ENCODE results near the gene OLFM1.

Gene OLFM1

DNA sequence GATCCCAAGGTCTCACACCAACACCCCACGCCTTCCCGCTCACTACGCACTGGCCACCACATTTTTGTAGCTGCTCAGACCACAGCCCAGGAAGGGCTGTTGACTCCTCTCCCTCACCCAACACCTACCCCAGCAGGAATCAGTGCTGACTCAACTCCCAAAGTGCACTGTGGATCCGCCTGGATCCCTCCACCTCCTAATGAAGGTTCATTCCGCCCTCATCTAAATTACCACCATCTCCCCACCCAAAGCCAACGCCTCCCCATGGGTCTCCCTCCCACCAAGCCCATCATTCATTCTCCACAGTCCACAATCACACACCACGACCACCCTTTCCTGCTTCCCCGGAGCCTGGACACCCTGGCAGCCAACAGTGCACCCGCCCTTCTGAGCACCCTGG is 57.8 kb downstream of the OLFM1 start:
- no peak overlapping the region for H3K18ac ChIP-seq (ENCODE audit: low read depth in 1 of 2, low read length in 2 of 2)
- H2BK5ac ChIP-seq (ENCODE audit: low read depth, low read length, poor library complexity, severe bottlenecking), result no peak overlapping the region
- no peaks in the 10 kb centered on the region for H3K4me1 ChIP-seq (ENCODE audit: control insufficient read depth, insufficient read depth, low read depth, low read length)
- no peaks in the 10 kb centered on the region for H3K36me3 ChIP-seq (ENCODE audit: control insufficient read depth in 1 of 2, insufficient read depth in 2 of 2, low read depth in 1 of 2, low read length in 2 of 2)
- no peak overlapping the region for H2BK120ac ChIP-seq (ENCODE audit: low read depth, low read length)
- H3K4me3 ChIP-seq (ENCODE audit: insufficient read depth in 1 of 2, low read depth in 1 of 2, low read length in 2 of 2), result no peak overlapping the region
- no peak overlapping the region for H3K4me2 ChIP-seq (ENCODE audit: low read length, poor library complexity, severe bottlenecking)
- H3K27me3 ChIP-seq (ENCODE audit: control insufficient read depth in 1 of 2, insufficient read depth in 1 of 2, low read length in 2 of 2), result peaks cover 0 to 39% of the 10 kb centered on the region in 2 experiments
- H4K8ac ChIP-seq (ENCODE audit: low read length), result no peak overlapping the region
- DNase-seq, result no peak
- peak overlapping the region; percentile 61 for H4K91ac ChIP-seq (ENCODE audit: low read length)
- no peak overlapping the region for H3K27ac ChIP-seq (ENCODE audit: low read length, poor library complexity, severe bottlenecking)
- peaks cover 6% of the 10 kb centered on the region for H3K9me3 ChIP-seq (ENCODE audit: control insufficient read depth, low read length)
- 77% methylated on average over 9 of the region's 9 CpGs for WGBS
- no peak overlapping the region for H2AK5ac ChIP-seq (ENCODE audit: low read length, severe bottlenecking)
- H2AFZ ChIP-seq (ENCODE audit: low read depth, low read length), result no peak overlapping the region
- no peak overlapping the region for H3K9ac ChIP-seq (ENCODE audit: low read length)
- no peaks in the 10 kb centered on the region for H3K79me1 ChIP-seq (replicated peaks; ENCODE audit: low read length, poor library complexity, severe bottlenecking)
- H2BK12ac ChIP-seq (ENCODE audit: low read length in 2 of 2), result no peak overlapping the region
- no peak overlapping the region for H3K14ac ChIP-seq (ENCODE audit: low read length in 2 of 2)
- no peak overlapping the region for H3K23ac ChIP-seq (ENCODE audit: low read length in 2 of 2)
- H2BK15ac ChIP-seq (ENCODE audit: low read depth, poor library complexity, severe bottlenecking), result no peak overlapping the region
- H3K4ac ChIP-seq (ENCODE audit: low read depth in 1 of 2, low read length in 2 of 2), result no peak overlapping the region

DNA sequence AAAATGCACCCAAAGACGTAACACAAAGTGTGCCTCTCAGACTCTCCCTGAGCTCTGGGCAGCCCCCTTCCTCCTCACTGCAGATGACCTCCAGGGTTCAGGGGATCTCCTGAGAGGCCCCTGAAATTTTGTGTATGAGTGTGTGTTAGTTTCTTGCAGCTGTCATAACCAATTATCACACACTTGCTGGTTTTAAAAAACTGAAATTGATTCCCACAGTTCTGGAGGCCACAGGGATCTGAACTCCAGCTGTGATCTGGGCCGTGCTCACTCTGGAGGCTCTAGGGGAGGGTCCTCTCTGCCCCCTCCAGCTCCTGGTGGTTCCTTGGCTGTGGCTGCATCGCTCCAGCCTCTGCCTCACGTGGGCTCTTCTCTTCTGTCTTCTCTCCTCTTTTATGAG is 58.8 kb downstream of the OLFM1 start:
- Histone ChIP-seq H2BK15ac (ENCODE audit: low read depth, poor library complexity, severe bottlenecking) (no peak overlapping the region), H2BK5ac (ENCODE audit: low read depth, low read length, poor library complexity, severe bottlenecking) (no peak overlapping the region), H3K9ac (ENCODE audit: low read length) (no peak overlapping the region), H3K36me3 (ENCODE audit: control insufficient read depth in 1 of 2, insufficient read depth in 2 of 2, low read depth in 1 of 2, low read length in 2 of 2) (no peaks in the 10 kb centered on the region), H4K91ac (ENCODE audit: low read length) (no peak overlapping the region), H3K23ac (ENCODE audit: low read length in 2 of 2) (no peak overlapping the region), H2AFZ (ENCODE audit: low read depth, low read length) (no peak overlapping the region), H3K4me1 (ENCODE audit: control insufficient read depth, insufficient read depth, low read depth, low read length) (no peaks in the 10 kb centered on the region), H3K4me2 (ENCODE audit: low read length, poor library complexity, severe bottlenecking) (no peak overlapping the region), H3K4me3 (ENCODE audit: insufficient read depth in 1 of 2, low read depth in 1 of 2, low read length in 2 of 2) (no peak overlapping the region), H4K8ac (ENCODE audit: low read length) (no peak overlapping the region), H3K9me3 (ENCODE audit: control insufficient read depth, low read length) (peaks cover 4% of the 10 kb centered on the region), H3K18ac (ENCODE audit: low read depth in 1 of 2, low read length in 2 of 2) (no peak overlapping the region), H3K14ac (ENCODE audit: low read length in 2 of 2) (no peak overlapping the region), H3K79me1 (replicated peaks; ENCODE audit: low read length, poor library complexity, severe bottlenecking) (no peaks in the 10 kb centered on the region), H3K27me3 (ENCODE audit: control insufficient read depth in 1 of 2, insufficient read depth in 1 of 2, low read length in 2 of 2) (peaks cover 0 to 39% of the 10 kb centered on the region in 2 experiments), H3K27ac (ENCODE audit: low read length, poor library complexity, severe bottlenecking) (no peak overlapping the region), H2BK120ac (ENCODE audit: low read depth, low read length) (no peak overlapping the region), H2AK5ac (ENCODE audit: low read length, severe bottlenecking) (no peak overlapping the region), H3K4ac (ENCODE audit: low read depth in 1 of 2, low read length in 2 of 2) (no peak overlapping the region), H2BK12ac (ENCODE audit: low read length in 2 of 2) (no peak overlapping the region)
- DNase-seq, result no peak
- WGBS, result 66% methylated on average over 4 of the region's 4 CpGs

DNA sequence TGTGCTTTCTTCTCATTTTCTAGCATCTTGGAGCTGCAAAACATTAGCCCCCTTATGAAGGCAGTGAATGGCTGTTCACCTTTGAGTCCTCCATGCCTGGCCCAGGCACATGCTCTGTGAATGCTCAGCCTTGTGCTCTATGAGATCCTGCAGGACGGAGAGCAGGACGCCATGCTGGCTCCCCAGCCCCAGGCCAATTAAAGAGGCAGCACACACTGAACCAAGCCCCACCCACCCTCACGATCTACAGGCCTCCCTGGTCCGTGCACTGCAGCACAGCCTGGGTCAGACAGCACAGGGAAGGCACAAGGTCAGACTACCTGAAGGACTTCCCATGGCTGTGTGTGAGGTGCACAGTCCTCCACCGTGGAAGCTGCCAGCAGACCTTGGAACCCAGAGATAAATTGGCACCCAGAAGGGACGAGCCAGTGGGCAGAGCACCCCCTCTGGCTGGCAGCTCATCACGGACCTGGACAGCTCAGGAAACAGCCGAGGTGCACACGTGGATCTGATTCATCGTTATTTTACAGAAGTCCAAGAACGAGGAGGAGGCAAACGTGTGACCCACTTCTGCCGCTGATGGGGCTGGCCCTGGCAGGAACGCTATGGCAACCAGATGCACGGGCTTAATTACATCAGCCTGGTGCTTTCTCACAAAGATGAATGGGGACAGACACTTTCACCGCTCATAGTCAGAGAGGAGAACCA is 59.5 kb downstream of the OLFM1 start:
- H3K27ac ChIP-seq (ENCODE audit: low read length, poor library complexity, severe bottlenecking), result no peak overlapping the region
- no peak overlapping the region for H4K8ac ChIP-seq (ENCODE audit: low read length)
- H2BK15ac ChIP-seq (ENCODE audit: low read depth, poor library complexity, severe bottlenecking), result no peak overlapping the region
- DNase-seq, result no peak
- no peaks in the 10 kb centered on the region for H3K4me1 ChIP-seq (ENCODE audit: control insufficient read depth, insufficient read depth, low read depth, low read length)
- no peak overlapping the region for H2BK120ac ChIP-seq (ENCODE audit: low read depth, low read length)
- no peak overlapping the region for H3K9ac ChIP-seq (ENCODE audit: low read length)
- H3K79me1 ChIP-seq (replicated peaks; ENCODE audit: low read length, poor library complexity, severe bottlenecking), result no peaks in the 10 kb centered on the region
- H3K9me3 ChIP-seq (ENCODE audit: control insufficient read depth, low read length), result no peaks in the 10 kb centered on the region
- H2BK5ac ChIP-seq (ENCODE audit: low read depth, low read length, poor library complexity, severe bottlenecking), result no peak overlapping the region
- no peaks in the 10 kb centered on the region for H3K36me3 ChIP-seq (ENCODE audit: control insufficient read depth in 1 of 2, insufficient read depth in 2 of 2, low read depth in 1 of 2, low read length in 2 of 2)
- no peak overlapping the region for H3K14ac ChIP-seq (ENCODE audit: low read length in 2 of 2)
- H3K23ac ChIP-seq (ENCODE audit: low read length in 2 of 2), result no peak overlapping the region
- peaks cover 0 to 39% of the 10 kb centered on the region in 2 experiments for H3K27me3 ChIP-seq (ENCODE audit: control insufficient read depth in 1 of 2, insufficient read depth in 1 of 2, low read length in 2 of 2)
- H3K4me3 ChIP-seq (ENCODE audit: insufficient read depth in 1 of 2, low read depth in 1 of 2, low read length in 2 of 2), result no peak overlapping the region
- no peak overlapping the region for H2AFZ ChIP-seq (ENCODE audit: low read depth, low read length)
- no peak overlapping the region for H4K91ac ChIP-seq (ENCODE audit: low read length)
- H2AK5ac ChIP-seq (ENCODE audit: low read length, severe bottlenecking), result no peak overlapping the region
- no peak overlapping the region for H3K4ac ChIP-seq (ENCODE audit: low read depth in 1 of 2, low read length in 2 of 2)
- WGBS, result 76% methylated on average over 16 of the region's 16 CpGs
- no peak overlapping the region for H3K4me2 ChIP-seq (ENCODE audit: low read length, poor library complexity, severe bottlenecking)
- no peak overlapping the region for H3K18ac ChIP-seq (ENCODE audit: low read depth in 1 of 2, low read length in 2 of 2)
- no peak overlapping the region for H2BK12ac ChIP-seq (ENCODE audit: low read length in 2 of 2)

DNA sequence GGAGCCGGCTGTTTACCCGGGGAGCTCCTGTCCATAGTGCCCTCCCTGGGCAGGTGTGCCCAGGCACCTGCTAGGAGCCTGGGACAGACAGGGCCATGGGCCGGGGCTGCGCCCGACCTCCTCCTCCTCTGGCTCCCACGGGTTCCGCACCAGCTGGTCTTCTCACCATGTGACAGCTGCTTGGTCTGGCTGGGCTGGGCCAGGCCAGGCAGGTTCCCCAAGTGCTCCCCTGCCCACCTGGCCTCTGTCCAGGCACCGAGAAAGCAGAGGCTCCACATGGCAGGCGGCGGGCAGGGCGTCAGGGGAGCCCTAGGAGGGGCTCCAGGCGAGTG is 60.0 kb downstream of the OLFM1 start:
- no peak overlapping the region for H3K4me2 ChIP-seq (ENCODE audit: low read length, poor library complexity, severe bottlenecking)
- H3K4me1 ChIP-seq (ENCODE audit: control insufficient read depth, insufficient read depth, low read depth, low read length), result no peaks in the 10 kb centered on the region
- no peak overlapping the region for H3K27ac ChIP-seq (ENCODE audit: low read length, poor library complexity, severe bottlenecking)
- no peak overlapping the region for H3K14ac ChIP-seq (ENCODE audit: low read length in 2 of 2)
- H3K27me3 ChIP-seq (ENCODE audit: control insufficient read depth in 1 of 2, insufficient read depth in 1 of 2, low read length in 2 of 2), result peaks cover 0 to 36% of the 10 kb centered on the region in 2 experiments
- H3K9ac ChIP-seq (ENCODE audit: low read length), result no peak overlapping the region
- 81% methylated on average over 12 of the region's 12 CpGs for WGBS
- no peak overlapping the region for H3K23ac ChIP-seq (ENCODE audit: low read length in 2 of 2)
- H3K18ac ChIP-seq (ENCODE audit: low read depth in 1 of 2, low read length in 2 of 2), result no peak overlapping the region
- no peak for DNase-seq
- no peak overlapping the region for H3K4ac ChIP-seq (ENCODE audit: low read depth in 1 of 2, low read length in 2 of 2)
- H2AK5ac ChIP-seq (ENCODE audit: low read length, severe bottlenecking), result no peak overlapping the region
- H2BK5ac ChIP-seq (ENCODE audit: low read depth, low read length, poor library complexity, severe bottlenecking), result no peak overlapping the region
- no peak overlapping the region for H4K91ac ChIP-seq (ENCODE audit: low read length)
- H2BK12ac ChIP-seq (ENCODE audit: low read length in 2 of 2), result no peak overlapping the region
- H2BK15ac ChIP-seq (ENCODE audit: low read depth, poor library complexity, severe bottlenecking), result no peak overlapping the region
- no peaks in the 10 kb centered on the region for H3K79me1 ChIP-seq (replicated peaks; ENCODE audit: low read length, poor library complexity, severe bottlenecking)
- H4K8ac ChIP-seq (ENCODE audit: low read length), result no peak overlapping the region
- H2AFZ ChIP-seq (ENCODE audit: low read depth, low read length), result no peak overlapping the region
- no peak overlapping the region for H3K4me3 ChIP-seq (ENCODE audit: insufficient read depth in 1 of 2, low read depth in 1 of 2, low read length in 2 of 2)
- H3K9me3 ChIP-seq (ENCODE audit: control insufficient read depth, low read length), result no peaks in the 10 kb centered on the region
- no peaks in the 10 kb centered on the region for H3K36me3 ChIP-seq (ENCODE audit: control insufficient read depth in 1 of 2, insufficient read depth in 2 of 2, low read depth in 1 of 2, low read length in 2 of 2)
- no peak overlapping the region for H2BK120ac ChIP-seq (ENCODE audit: low read depth, low read length)

All from mesenchymal stem cell (in vitro differentiated cells and primary cell).